HepG2 (cell line): ENCODE results near the gene SLC38A9.

ENCODE experiments used
- ESRRA ChIP-seq: sonication (generic); formaldehyde crosslinking; IDR thresholded peaks from 2 replicates; pipeline ENCODE4 v1.5.1; 2020; ENCODE audit warnings: mild to moderate bottlenecking, low read depth, missing genetic modification reagents
- NCOR1 ChIP-seq: fragments of 200-600 bp; sonication (generic); IDR thresholded peaks from 2 replicates; pipeline ENCODE4 v1.7.0; 2017; ENCODE audit warnings: antibody characterized with exemption, low read length, borderline replicate concordance
- NFE2L2 ChIP-seq: fragments of 150-350 bp; IDR thresholded peaks from 2 replicates; pipeline ENCODE4 v1.6.1; 2014; ENCODE audit warnings: low read length
- POLR2A ChIP-seq, 2 experiments: IDR thresholded peaks; 2 replicates each; pipeline ENCODE4 v1.6.1; 2011; ENCODE audit warnings: low read depth in 2 of 2, low read length in 2 of 2, mild to moderate bottlenecking in 1 of 2, moderate library complexity in 1 of 2; ENCODE audit not compliant: insufficient read depth in 1 of 2
- POLR2AphosphoS5 ChIP-seq: IDR thresholded peaks from 2 replicates; pipeline ENCODE4 v1.6.1; 2012; ENCODE audit warnings: low read depth, low read length
- RNF2 ChIP-seq: fragments of 450-650 bp; conservative IDR thresholded peaks from 2 replicates; pipeline ENCODE4 v1.6.1; 2016; ENCODE audit warnings: low read depth
- SIN3A ChIP-seq: IDR thresholded peaks from 2 replicates; pipeline ENCODE4 v1.6.1; 2011; ENCODE audit warnings: low read depth, mild to moderate bottlenecking, control low read depth, low read length, borderline replicate concordance
- ZNF292 ChIP-seq: sonication (generic); formaldehyde crosslinking; IDR thresholded peaks from 2 replicates; pipeline ENCODE4 v1.8.1; 2022; ENCODE audit warnings: mild to moderate bottlenecking, low read depth, missing genetic modification reagents, borderline replicate concordance
- TF ChIP-seq, protein P1 (sequence below): sonication (generic); formaldehyde crosslinking; IDR thresholded peaks from 2 replicates; pipeline ENCODE4 v1.4.0; 2020; ENCODE audit warnings: missing genetic modification reagents, borderline replicate concordance
- TF ChIP-seq, protein P2 (sequence below): sonication (generic); formaldehyde crosslinking; IDR thresholded peaks from 2 replicates; pipeline ENCODE4 v1.5.0; 2020; ENCODE audit warnings: mild to moderate bottlenecking, missing genetic modification reagents, moderate library complexity
- TF ChIP-seq, protein P3 (sequence below): IDR thresholded peaks from 2 replicates; pipeline ENCODE4 v1.6.1; 2012; ENCODE audit warnings: inconsistent platforms
- TF ChIP-seq, protein P4 (sequence below), 2 experiments: IDR thresholded peaks; 2 replicates each; pipeline ENCODE4 v1.6.1; 2011 to 2012; ENCODE audit warnings: low read length in 2 of 2, borderline replicate concordance in 1 of 2, low read depth in 1 of 2, mild to moderate bottlenecking in 1 of 2, moderate library complexity in 1 of 2
- TF ChIP-seq, protein P5 (sequence below): sonication (generic); formaldehyde crosslinking; IDR thresholded peaks from 2 replicates; pipeline ENCODE4 v1.8.0; 2022; ENCODE audit warnings: low read depth, missing genetic modification reagents

DNA sequence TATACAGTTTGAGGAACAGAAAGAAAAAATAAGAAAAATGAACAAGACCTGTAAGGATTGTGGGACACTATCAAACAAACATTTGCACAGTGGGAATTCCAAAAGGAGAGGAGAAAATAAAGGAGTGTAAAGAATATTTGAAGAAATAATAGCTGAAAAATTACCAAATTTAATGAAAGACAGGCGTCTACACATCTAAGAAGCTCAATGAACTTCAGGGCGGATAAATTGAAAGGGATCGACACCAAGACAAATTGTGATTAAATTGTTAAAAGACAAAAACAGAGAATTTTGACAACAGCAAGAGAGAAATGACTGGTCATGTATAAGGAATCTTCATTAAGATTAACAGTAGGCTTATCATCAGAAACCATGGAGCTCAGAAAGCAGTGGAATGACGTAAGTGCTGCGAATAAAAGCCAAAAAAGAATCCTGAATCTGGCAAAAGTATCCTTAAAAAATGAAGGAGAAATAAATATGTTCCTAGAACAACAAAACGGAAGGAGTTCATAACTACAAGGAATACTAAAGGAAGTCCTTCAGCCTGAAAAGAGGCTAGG, 3.5 kb upstream of the SLC38A9 start:
- TF ChIP-seq, protein P1, sequence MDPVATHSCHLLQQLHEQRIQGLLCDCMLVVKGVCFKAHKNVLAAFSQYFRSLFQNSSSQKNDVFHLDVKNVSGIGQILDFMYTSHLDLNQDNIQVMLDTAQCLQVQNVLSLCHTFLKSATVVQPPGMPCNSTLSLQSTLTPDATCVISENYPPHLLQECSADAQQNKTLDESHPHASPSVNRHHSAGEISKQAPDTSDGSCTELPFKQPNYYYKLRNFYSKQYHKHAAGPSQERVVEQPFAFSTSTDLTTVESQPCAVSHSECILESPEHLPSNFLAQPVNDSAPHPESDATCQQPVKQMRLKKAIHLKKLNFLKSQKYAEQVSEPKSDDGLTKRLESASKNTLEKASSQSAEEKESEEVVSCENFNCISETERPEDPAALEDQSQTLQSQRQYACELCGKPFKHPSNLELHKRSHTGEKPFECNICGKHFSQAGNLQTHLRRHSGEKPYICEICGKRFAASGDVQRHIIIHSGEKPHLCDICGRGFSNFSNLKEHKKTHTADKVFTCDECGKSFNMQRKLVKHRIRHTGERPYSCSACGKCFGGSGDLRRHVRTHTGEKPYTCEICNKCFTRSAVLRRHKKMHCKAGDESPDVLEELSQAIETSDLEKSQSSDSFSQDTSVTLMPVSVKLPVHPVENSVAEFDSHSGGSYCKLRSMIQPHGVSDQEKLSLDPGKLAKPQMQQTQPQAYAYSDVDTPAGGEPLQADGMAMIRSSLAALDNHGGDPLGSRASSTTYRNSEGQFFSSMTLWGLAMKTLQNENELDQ (CRISPR knock-in tag) = no peak
- TF ChIP-seq POLR2AphosphoS5 (no peak), NCOR1 (no peak), POLR2A (IDR thresholded peaks at IDR 0.05; ENCODE audit: insufficient read depth in 1 of 2, low read depth in 2 of 2, low read length in 2 of 2) (no peak), ESRRA (CRISPR knock-in tag) (no peak), SIN3A (no peak), RNF2 (no peak), NFE2L2 (no peak), ZNF292 (CRISPR knock-in tag) (no peak)
- TF ChIP-seq, protein P2, sequence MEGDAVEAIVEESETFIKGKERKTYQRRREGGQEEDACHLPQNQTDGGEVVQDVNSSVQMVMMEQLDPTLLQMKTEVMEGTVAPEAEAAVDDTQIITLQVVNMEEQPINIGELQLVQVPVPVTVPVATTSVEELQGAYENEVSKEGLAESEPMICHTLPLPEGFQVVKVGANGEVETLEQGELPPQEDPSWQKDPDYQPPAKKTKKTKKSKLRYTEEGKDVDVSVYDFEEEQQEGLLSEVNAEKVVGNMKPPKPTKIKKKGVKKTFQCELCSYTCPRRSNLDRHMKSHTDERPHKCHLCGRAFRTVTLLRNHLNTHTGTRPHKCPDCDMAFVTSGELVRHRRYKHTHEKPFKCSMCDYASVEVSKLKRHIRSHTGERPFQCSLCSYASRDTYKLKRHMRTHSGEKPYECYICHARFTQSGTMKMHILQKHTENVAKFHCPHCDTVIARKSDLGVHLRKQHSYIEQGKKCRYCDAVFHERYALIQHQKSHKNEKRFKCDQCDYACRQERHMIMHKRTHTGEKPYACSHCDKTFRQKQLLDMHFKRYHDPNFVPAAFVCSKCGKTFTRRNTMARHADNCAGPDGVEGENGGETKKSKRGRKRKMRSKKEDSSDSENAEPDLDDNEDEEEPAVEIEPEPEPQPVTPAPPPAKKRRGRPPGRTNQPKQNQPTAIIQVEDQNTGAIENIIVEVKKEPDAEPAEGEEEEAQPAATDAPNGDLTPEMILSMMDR (CRISPR knock-in tag) = no peak
- TF ChIP-seq, protein P3, sequence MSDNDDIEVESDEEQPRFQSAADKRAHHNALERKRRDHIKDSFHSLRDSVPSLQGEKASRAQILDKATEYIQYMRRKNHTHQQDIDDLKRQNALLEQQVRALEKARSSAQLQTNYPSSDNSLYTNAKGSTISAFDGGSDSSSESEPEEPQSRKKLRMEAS = no peak
- TF ChIP-seq, protein P4, sequence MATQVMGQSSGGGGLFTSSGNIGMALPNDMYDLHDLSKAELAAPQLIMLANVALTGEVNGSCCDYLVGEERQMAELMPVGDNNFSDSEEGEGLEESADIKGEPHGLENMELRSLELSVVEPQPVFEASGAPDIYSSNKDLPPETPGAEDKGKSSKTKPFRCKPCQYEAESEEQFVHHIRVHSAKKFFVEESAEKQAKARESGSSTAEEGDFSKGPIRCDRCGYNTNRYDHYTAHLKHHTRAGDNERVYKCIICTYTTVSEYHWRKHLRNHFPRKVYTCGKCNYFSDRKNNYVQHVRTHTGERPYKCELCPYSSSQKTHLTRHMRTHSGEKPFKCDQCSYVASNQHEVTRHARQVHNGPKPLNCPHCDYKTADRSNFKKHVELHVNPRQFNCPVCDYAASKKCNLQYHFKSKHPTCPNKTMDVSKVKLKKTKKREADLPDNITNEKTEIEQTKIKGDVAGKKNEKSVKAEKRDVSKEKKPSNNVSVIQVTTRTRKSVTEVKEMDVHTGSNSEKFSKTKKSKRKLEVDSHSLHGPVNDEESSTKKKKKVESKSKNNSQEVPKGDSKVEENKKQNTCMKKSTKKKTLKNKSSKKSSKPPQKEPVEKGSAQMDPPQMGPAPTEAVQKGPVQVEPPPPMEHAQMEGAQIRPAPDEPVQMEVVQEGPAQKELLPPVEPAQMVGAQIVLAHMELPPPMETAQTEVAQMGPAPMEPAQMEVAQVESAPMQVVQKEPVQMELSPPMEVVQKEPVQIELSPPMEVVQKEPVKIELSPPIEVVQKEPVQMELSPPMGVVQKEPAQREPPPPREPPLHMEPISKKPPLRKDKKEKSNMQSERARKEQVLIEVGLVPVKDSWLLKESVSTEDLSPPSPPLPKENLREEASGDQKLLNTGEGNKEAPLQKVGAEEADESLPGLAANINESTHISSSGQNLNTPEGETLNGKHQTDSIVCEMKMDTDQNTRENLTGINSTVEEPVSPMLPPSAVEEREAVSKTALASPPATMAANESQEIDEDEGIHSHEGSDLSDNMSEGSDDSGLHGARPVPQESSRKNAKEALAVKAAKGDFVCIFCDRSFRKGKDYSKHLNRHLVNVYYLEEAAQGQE (IDR thresholded peaks at IDR 0.05; ENCODE audit: borderline replicate concordance in 1 of 2, low read depth in 1 of 2, low read length in 2 of 2) = no peak
- TF ChIP-seq, protein P5, sequence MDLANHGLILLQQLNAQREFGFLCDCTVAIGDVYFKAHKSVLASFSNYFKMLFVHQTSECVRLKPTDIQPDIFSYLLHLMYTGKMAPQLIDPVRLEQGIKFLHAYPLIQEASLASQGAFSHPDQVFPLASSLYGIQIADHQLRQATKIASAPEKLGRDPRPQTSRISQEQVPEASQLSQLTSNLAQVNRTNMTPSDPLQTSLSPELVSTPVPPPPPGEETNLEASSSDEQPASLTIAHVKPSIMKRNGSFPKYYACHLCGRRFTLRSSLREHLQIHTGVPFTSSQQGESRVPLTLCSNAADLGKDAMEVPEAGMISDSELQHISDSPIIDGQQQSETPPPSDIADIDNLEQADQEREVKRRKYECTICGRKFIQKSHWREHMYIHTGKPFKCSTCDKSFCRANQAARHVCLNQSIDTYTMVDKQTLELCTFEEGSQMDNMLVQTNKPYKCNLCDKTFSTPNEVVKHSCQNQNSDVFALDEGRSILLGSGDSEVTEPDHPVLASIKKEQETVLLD (CRISPR knock-in tag) = no peak
